GM12874 (cell line): ENCODE data around the gene SLC16A3.

ENCODE experiments used
- TF ChIP-seq, protein P1 (sequence below): IDR thresholded peaks from 2 replicates; pipeline ENCODE4 v1.5.1; 2011; ENCODE audit warnings: low read depth, mild to moderate bottlenecking, control low read depth, low read length, moderate library complexity; ENCODE audit not compliant: insufficient read depth

Gene SLC16A3

GRCh38 chr17:82232876-82233785 is 4.3 kb downstream of the SLC16A3 start:
- TF ChIP-seq, protein P1, sequence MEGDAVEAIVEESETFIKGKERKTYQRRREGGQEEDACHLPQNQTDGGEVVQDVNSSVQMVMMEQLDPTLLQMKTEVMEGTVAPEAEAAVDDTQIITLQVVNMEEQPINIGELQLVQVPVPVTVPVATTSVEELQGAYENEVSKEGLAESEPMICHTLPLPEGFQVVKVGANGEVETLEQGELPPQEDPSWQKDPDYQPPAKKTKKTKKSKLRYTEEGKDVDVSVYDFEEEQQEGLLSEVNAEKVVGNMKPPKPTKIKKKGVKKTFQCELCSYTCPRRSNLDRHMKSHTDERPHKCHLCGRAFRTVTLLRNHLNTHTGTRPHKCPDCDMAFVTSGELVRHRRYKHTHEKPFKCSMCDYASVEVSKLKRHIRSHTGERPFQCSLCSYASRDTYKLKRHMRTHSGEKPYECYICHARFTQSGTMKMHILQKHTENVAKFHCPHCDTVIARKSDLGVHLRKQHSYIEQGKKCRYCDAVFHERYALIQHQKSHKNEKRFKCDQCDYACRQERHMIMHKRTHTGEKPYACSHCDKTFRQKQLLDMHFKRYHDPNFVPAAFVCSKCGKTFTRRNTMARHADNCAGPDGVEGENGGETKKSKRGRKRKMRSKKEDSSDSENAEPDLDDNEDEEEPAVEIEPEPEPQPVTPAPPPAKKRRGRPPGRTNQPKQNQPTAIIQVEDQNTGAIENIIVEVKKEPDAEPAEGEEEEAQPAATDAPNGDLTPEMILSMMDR: no peak

GRCh38 chr17:82234211-82235055 is 5.6 kb downstream of the SLC16A3 start:
- TF ChIP-seq, protein P1: no peak

- TF ChIP-seq, protein P1: no peak
Measured at GRCh38 chr17:82235056-82235774, 6.4 kb downstream of the SLC16A3 start.

- TF ChIP-seq, protein P1: no peak
Measured at GRCh38 chr17:82235775-82236141, 6.9 kb downstream of the SLC16A3 start.

GRCh38 chr17:82236142-82236971 is 7.5 kb downstream of the SLC16A3 start:
- TF ChIP-seq, protein P1: peak; percentile 95

DNA sequence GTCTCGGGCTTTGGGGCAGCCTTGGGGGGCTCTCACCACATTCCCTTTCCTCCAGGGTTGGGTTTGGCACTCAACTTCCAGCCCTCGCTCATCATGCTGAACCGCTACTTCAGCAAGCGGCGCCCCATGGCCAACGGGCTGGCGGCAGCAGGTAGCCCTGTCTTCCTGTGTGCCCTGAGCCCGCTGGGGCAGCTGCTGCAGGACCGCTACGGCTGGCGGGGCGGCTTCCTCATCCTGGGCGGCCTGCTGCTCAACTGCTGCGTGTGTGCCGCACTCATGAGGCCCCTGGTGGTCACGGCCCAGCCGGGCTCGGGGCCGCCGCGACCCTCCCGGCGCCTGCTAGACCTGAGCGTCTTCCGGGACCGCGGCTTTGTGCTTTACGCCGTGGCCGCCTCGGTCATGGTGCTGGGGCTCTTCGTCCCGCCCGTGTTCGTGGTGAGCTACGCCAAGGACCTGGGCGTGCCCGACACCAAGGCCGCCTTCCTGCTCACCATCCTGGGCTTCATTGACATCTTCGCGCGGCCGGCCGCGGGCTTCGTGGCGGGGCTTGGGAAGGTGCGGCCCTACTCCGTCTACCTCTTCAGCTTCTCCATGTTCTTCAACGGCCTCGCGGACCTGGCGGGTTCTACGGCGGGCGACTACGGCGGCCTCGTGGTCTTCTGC is 8.4 kb downstream of the SLC16A3 start:
- TF ChIP-seq, protein P1: no peak
